DND-41 (cell line): Measurements from ENCODE around the gene LY6G5C.

Experiments used
- CTCF ChIP-seq: IDR thresholded peaks from 2 replicates; pipeline ENCODE4 v1.5.1; 2012; ENCODE audit warnings: borderline replicate concordance, low read length, moderate library complexity, mild to moderate bottlenecking; ENCODE audit not compliant: poor library complexity, severe bottlenecking; ENCODE audit errors: extremely low read depth
- EZH2 ChIP-seq: IDR thresholded peaks from 3 replicates; pipeline ENCODE4 v1.6.1; 2012; ENCODE audit warnings: borderline replicate concordance, low read depth, mild to moderate bottlenecking, moderate library complexity, low read length, inconsistent platforms; ENCODE audit not compliant: severe bottlenecking

GRCh38 chr6:31721351-31722020, 40.6 kb upstream of the LY6G5C start, which contains the start of gene LY6G6C:
- TF ChIP-seq CTCF (no peak), EZH2 (no peak)
